ENCODE data around the gene RRP15.

RRP15 gene

GRCh38 chr1:218281285-218281684, 3.8 kb upstream of the RRP15 start:
- no peak for TF ChIP-seq CTCF (IDR thresholded peaks at IDR 0.05; ENCODE audit: borderline replicate concordance, control extremely low read depth, extremely low read depth, insufficient read depth, missing control alignments)
- no peak for DNase-seq (ENCODE audit: low spot score)
- in situ Hi-C loops (cut with MboI; ENCODE audit: low sequenced_read_pairs, unreplicated experiment): no loop called here

GRCh38 chr1:218284377-218284916, 646 bp upstream of the RRP15 start:
- in situ Hi-C loops (cut with MboI; ENCODE audit: low sequenced_read_pairs, unreplicated experiment): no loop called here

GRCh38 chr1:218292515-218292914, 7.4 kb downstream of the RRP15 start:
- DNase-seq (ENCODE audit: low spot score): no peak
- in situ Hi-C loops (cut with MboI; ENCODE audit: low sequenced_read_pairs, unreplicated experiment): no loop called here
- no peak for TF ChIP-seq CTCF (IDR thresholded peaks at IDR 0.05; ENCODE audit: borderline replicate concordance, control extremely low read depth, extremely low read depth, insufficient read depth, missing control alignments)

More at GRCh38 chr1:218284377-218284916, 646 bp upstream of the RRP15 start:
- TF ChIP-seq CTCF (IDR thresholded peaks at IDR 0.05; ENCODE audit: borderline replicate concordance, control extremely low read depth, extremely low read depth, insufficient read depth, missing control alignments): no peak
- DNase-seq (ENCODE audit: low spot score): no peak

GRCh38 chr1:218294546-218294945, 9.5 kb downstream of the RRP15 start:
- no peak for DNase-seq (ENCODE audit: low spot score)
- TF ChIP-seq CTCF (IDR thresholded peaks at IDR 0.05; ENCODE audit: borderline replicate concordance, control extremely low read depth, extremely low read depth, insufficient read depth, missing control alignments): no peak
- in situ Hi-C loops (cut with MboI; ENCODE audit: low sequenced_read_pairs, unreplicated experiment): no loop called here

GRCh38 chr1:218296162-218296561, 11.1 kb downstream of the RRP15 start:
- in situ Hi-C loops (cut with MboI; ENCODE audit: low sequenced_read_pairs, unreplicated experiment): no loop called here
- DNase-seq (ENCODE audit: low spot score): no peak

GRCh38 chr1:218297461-218297860, 12.4 kb downstream of the RRP15 start:
- TF ChIP-seq CTCF (IDR thresholded peaks at IDR 0.05; ENCODE audit: borderline replicate concordance, control extremely low read depth, extremely low read depth, insufficient read depth, missing control alignments): no peak
- DNase-seq (ENCODE audit: low spot score): no peak
- in situ Hi-C loops (cut with MboI; ENCODE audit: low sequenced_read_pairs, unreplicated experiment): no loop called here

More at GRCh38 chr1:218296162-218296561, 11.1 kb downstream of the RRP15 start:
- no peak for TF ChIP-seq CTCF (IDR thresholded peaks at IDR 0.05; ENCODE audit: borderline replicate concordance, control extremely low read depth, extremely low read depth, insufficient read depth, missing control alignments)

All from GM13976 (cell line).